Activated CD4-positive, alpha-beta T cell treated with anti-CD3 and anti-CD28 coated beads for 48 hours (primary cell): ENCODE results near the gene TLCD2.
"Not testable (repeated sequence)": the region's sequence is repeated elsewhere in the genome, so short reads cannot be mapped to it uniquely, and the experiment has no call there.

Experiments
- DNase-seq: peaks from one replicate; pipeline ENCODE4 v3.0.0-alpha.2; 2020

Gene TLCD2

DNA sequence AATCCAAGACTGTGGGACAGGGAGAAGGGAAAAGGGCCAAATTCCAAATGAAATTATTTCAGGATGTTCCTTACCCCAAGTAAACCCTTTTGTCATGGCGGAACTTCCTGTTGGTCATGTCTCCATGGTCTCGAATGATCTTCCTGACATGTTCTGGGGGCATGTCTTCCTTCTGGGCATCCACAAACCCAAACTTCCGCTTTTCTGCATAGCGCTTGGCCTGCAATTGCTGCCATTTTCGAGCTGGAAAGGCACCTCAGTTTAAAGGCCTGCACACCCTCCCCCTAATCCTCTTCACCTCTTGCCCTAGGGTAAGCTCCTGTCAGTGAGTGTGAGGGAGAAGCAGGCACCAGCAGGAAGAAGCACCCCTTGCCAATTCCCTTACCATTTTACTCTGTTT is 26.7 kb downstream of the TLCD2 start:
- no peak for DNase-seq

DNA sequence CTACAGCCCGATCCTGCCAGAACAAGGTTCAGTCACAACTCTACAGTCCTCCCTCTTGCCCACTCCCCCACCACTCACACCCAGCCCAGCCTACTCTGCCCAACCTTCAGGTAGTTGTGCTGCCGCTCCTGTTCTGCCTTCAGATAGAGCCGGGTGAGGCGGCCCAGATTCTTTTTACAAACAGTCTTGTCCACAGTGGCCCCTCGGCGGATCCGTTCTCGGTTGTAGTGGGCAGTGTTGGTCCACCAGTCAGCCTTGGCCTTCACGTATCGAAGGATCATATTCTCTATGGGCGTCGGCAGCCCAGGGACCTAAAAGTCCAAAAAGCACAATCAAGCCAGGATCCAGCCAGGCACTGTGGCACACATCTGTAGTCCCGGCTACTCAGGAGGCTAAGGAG is 33.8 kb downstream of the TLCD2 start:
- DNase-seq = no peak

DNA sequence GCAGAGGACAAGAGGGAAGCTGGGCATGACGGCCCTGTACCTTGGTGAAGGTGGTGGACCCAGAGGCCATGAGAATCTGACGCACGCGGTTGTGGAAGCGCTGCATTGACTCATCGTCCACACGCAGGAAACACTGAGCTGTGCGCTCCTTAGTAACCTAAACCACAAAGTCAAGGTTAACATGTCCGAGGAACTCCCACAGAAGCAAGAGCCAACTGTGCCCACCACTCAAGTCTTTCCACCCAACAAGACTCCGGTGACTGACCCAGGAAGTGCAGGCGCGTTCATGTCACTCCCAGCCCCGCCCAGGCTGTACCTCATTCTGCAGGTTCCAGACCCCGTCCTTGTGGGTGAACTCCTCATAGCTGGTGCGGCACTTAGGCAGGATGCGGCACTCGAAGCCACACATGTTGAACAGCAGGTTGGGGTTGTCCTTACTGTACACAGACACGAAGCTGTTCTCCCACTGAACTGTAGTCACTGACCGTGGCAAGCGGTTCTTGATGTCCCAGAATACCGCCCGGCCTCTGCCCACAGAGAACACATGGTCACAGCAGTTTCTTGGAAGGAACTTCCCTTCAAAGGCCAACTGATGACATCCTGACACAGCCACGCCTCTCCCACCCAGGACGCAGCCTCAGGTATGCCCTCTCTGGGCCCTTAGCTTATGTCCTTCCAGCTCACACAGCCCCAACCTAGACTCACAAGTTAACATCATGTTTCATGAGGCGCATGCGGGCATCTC is 37.0 kb downstream of the TLCD2 start:
- no peak for DNase-seq

DNA sequence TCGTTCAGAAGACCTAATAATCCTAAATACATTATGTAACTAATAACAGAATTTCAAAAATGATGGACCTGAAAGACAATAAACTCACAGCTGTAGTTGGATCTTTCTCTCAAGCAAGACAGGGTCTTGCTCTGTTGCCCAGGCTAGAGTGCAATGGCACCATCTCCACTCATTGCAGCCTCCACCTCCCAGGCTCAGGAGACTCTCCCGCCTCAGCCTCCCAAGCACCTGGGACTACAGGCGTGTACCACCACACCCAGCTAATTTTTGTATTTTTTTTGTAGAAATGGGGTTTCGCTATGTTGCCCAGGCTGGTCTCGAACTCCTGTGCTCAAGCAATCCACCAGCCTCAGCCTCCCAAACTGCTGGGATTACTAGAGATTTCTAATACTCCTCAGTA is 46.2 kb downstream of the TLCD2 start:
- not testable (repeated sequence) for DNase-seq

DNA sequence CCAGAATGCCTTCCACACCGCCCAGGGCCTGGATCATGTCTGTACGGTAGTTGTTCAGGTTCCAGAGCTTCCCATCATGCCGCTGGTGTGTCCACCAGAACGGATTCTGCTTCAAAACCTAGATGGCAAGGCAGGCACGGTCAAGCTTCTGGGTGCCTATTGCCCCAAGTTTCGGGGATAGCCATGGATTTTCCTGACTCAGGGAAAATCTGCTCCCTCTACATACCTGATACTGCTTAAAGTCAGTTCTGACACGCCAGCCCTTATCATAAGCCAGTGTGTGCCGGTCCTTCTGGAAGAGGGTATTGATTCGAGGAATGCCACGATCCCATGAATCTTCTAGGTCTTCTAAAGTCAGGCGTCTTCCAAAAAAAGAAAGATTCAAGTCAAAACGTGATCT is 49.1 kb downstream of the TLCD2 start:
- no peak for DNase-seq

DNA sequence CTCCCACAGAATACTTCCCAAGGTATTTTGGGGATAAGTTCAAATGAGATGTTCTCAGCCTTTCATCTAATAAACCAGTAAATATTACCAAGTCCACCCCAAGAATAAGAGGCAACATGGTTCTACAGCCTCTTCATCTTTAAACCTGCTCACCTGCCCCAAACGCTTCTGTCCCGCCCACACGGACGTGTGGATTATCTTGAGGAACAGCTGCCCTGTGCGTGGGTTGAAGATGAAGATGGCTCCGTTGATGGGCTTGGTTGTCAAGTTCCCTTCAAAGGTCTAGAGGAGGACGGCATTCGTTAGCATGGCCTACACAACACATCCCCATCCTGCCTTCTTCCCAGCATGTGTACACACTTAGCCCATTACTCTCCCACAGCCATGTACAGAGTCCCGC is 52.1 kb downstream of the TLCD2 start:
- DNase-seq = no peak

DNA sequence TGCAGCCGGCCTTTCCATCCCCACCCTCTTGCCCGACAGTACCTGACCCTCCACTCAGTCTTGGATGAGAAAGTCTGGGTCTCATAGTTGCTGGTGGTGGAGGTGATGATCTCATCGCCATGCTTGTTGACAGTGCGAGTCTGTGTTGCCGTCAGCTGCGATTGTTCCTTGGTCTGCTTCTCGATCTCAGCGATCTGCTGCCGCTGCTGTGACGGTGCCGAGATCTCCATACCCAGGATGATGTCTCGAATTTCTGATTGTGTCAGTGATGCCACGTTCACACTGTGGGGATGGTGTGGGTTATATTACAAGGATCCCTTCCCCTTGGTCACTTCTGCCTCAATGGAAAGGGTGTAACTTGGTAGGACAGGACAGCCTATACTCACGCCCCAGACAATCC is 56.4 kb downstream of the TLCD2 start:
- no peak for DNase-seq

DNA sequence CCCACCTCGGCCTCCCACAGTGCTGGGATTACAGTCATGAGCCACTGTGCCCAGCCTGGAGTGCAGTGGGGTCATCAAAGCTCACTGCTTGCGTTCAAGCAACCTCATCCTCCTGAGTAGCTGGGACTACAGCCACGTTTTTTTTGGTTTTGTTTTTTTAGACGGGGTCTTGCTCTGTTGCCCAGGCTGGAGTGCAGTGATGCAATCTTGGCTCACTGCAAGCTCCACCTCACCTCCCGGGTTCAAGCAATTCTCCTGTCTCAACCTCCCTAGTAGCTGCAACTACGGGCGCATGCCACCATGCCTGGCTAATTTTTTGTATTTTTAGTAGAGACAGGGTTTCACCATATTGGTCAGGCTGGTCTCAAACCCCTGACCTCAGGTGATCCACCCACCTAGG is 57.4 kb downstream of the TLCD2 start:
- DNase-seq = not testable (repeated sequence)
